A549 (cell line): ENCODE measurements around the gene EDN3. TPM values are rescaled to one million over a fixed set of nuclear protein-coding genes. Genes with fewer than 3 reads are reported as not detected.

ENCODE experiments used
- ATAC-seq, 2 experiments: fragments of 200-7000 bp in 1 of 2; fragments of >200 bp in 1 of 2; cut with Nextera tagmentation in 1 of 2; cut with Tn5 transposase in 1 of 2; 3 replicates each; pipeline versions ENCODE4 v1.8.0 to v1.9.1; 2018 to 2020; ENCODE audit warnings: mild to moderate bottlenecking in 1 of 2, moderate library complexity in 1 of 2
- CTCF ChIA-PET: fragments of 300-600 bp; sonication (Branson Sonifier 250); formaldehyde crosslinking; extraction: SDS; loops from one replicate; lab custom pipeline; 2021; ENCODE audit warnings: antibody characterized with exemption, inconsistent platforms; lab: Yijun Ruan, JAX
- POLR2A ChIA-PET: fragments of 350-600 bp; formaldehyde crosslinking; extraction: SDS; loops from one replicate; lab custom pipeline; 2021; ENCODE audit warnings: antibody characterized with exemption, inconsistent platforms; lab: Yijun Ruan, JAX
- DNase-seq, 2 experiments: peaks; one replicate each; pipeline versions ENCODE4 v3.0.0 to v3.0.0-alpha.2; 2011 to 2016; ENCODE audit warnings: low read depth in 1 of 2, low spot score in 1 of 2
- FAIRE-seq: peaks from 2 replicates; lab custom pipeline; 2011; peaks lifted over from hg19 to GRCh38; lab: Jason Lieb, UNC
- H3K27ac ChIP-seq, 2 experiments: fragments of >200 bp; sonication (Bioruptor Twin); formaldehyde crosslinking; 3 replicates each; pipeline ENCODE4 v1.5.1; 2016 to 2017
- H3K4me1 ChIP-seq: fragments of >200 bp; sonication (Bioruptor Twin); formaldehyde crosslinking; 3 replicates; pipeline ENCODE4 v1.6.1; 2016
- H3K4me2 ChIP-seq: fragments of >200 bp; sonication (Bioruptor Twin); formaldehyde crosslinking; 3 replicates; pipeline ENCODE4 v1.6.1; 2016
- H3K4me3 ChIP-seq: fragments of >200 bp; sonication (Bioruptor Twin); formaldehyde crosslinking; 3 replicates; pipeline ENCODE4 v1.5.1; 2016
- H3K9me3 ChIP-seq: fragments of >200 bp; sonication (Bioruptor Twin); formaldehyde crosslinking; 3 replicates; pipeline ENCODE4 v1.6.1; 2016
- BHLHE40 ChIP-seq: IDR thresholded peaks from 2 replicates; pipeline ENCODE4 v1.6.1; 2012; ENCODE audit warnings: low read depth, low read length, inconsistent platforms
- EHF ChIP-seq: fragments of 250-450 bp; sonication (Bioruptor Pico); IDR thresholded peaks from 2 replicates; pipeline ENCODE4 v1.5.0; 2020; ENCODE audit warnings: mild to moderate bottlenecking
- ESRRA ChIP-seq: fragments of 150-350 bp; IDR thresholded peaks from 2 replicates; pipeline ENCODE4 v1.6.1; 2014; ENCODE audit warnings: mild to moderate bottlenecking, low read length, borderline replicate concordance
- HDAC2 ChIP-seq: fragments of 200-600 bp; sonication (generic); IDR thresholded peaks from 2 replicates; pipeline ENCODE4 v1.6.1; 2016
- HOXB5 ChIP-seq: fragments of 250-450 bp; sonication (Bioruptor Pico); IDR thresholded peaks from 2 replicates; pipeline ENCODE4 v1.5.0; 2020; ENCODE audit warnings: mild to moderate bottlenecking, moderate library complexity
- NR3C1 ChIP-seq: fragments of >200 bp; sonication (Bioruptor Twin); formaldehyde crosslinking; IDR thresholded peaks from 3 replicates; pipeline ENCODE4 v1.6.1; 2017
- POLR2A ChIP-seq: IDR thresholded peaks from 2 replicates; pipeline ENCODE4 v1.6.1; 2012; ENCODE audit warnings: mild to moderate bottlenecking, low read length
- RAD21 ChIP-seq, 2 experiments: fragments of >200 bp in 1 of 2; sonication (Bioruptor Twin) in 1 of 2; formaldehyde crosslinking in 1 of 2; IDR thresholded peaks in 1 of 2; conservative IDR thresholded peaks in 1 of 2; 2 replicates in 1 of 2; 3 replicates in 1 of 2; pipeline ENCODE4 v1.6.1; 2012 to 2018; ENCODE audit warnings: inconsistent platforms in 1 of 2
- RNF2 ChIP-seq: fragments of 200-600 bp; sonication (generic); IDR thresholded peaks from 2 replicates; pipeline ENCODE4 v1.6.1; 2016; ENCODE audit warnings: low read depth, mild to moderate bottlenecking, antibody characterized with exemption, moderate library complexity, borderline replicate concordance
- SMC3 ChIP-seq: fragments of >200 bp; sonication (Bioruptor Twin); formaldehyde crosslinking; IDR thresholded peaks from 3 replicates; pipeline ENCODE4 v1.6.1; 2018; ENCODE audit warnings: inconsistent platforms
- SREBF2 ChIP-seq: fragments of 450-650 bp; IDR thresholded peaks from 2 replicates; pipeline ENCODE4 v1.6.1; 2014; ENCODE audit warnings: mild to moderate bottlenecking, moderate library complexity
- ZC3H11A ChIP-seq: fragments of 450-650 bp; IDR thresholded peaks from 2 replicates; pipeline ENCODE4 v1.6.1; 2014; ENCODE audit warnings: antibody characterized with exemption, mild to moderate bottlenecking
- ZNF302 ChIP-seq: fragments of 250-450 bp; sonication (Bioruptor Pico); IDR thresholded peaks from 2 replicates; pipeline ENCODE4 v1.9.0; 2021; ENCODE audit warnings: inconsistent platforms, mild to moderate bottlenecking, moderate library complexity
- WGBS: methylation state at CpG from one replicate; pipeline ENCODE4 v1.1.6; 2017; ENCODE audit errors: missing lambda C conversion rate; 5-methylcytosine and 5-hydroxymethylcytosine counted together
- polyA plus RNA-seq, 4 experiments: library from polyadenylated mRNA; depleted of rRNA in 3 of 4; stranded (reverse); fragments of >200 nt; fragmentation: RNase III in 1 of 4; extraction: RNeasy Plus Mini Kit Qiagen cat#74134 plus additional on column Dnase treatment in 1 of 4; gene quantifications; 2 replicates in 3 of 4; 3 replicates in 1 of 4; pipeline ENCODE4 v1.2.3, GENCODE V29; 2011 to 2017
- TF ChIP-seq, protein P1 (sequence below): fragments of 250-450 bp; sonication (Bioruptor Pico); IDR thresholded peaks from 2 replicates; pipeline ENCODE4 v1.5.0; 2021; ENCODE audit warnings: mild to moderate bottlenecking, moderate library complexity, borderline replicate concordance
- TF ChIP-seq, protein P2 (sequence below): IDR thresholded peaks from 2 replicates; pipeline ENCODE4 v1.6.1; 2012; ENCODE audit warnings: low read depth, borderline replicate concordance
- TF ChIP-seq, protein P3 (sequence below): IDR thresholded peaks from 2 replicates; pipeline ENCODE4 v1.6.1; 2012
- TF ChIP-seq, protein P4 (sequence below): fragments of >200 bp; sonication (Bioruptor Twin); formaldehyde crosslinking; IDR thresholded peaks from 3 replicates; pipeline ENCODE4 v1.6.1; 2016
- TF ChIP-seq, protein P5 (sequence below): fragments of 450-650 bp; IDR thresholded peaks from 2 replicates; pipeline ENCODE4 v1.6.1; 2014; ENCODE audit warnings: antibody characterized with exemption
- TF ChIP-seq, protein P6 (sequence below): fragments of 150-350 bp; IDR thresholded peaks from 2 replicates; pipeline ENCODE4 v1.6.1; 2014; ENCODE audit warnings: low read depth, mild to moderate bottlenecking, low read length

Gene EDN3
- polyA plus RNA-seq, 2 of the 4 experiments (the other 2 are of a cell fraction) = 0.13 to 0.54 TPM

DNA sequence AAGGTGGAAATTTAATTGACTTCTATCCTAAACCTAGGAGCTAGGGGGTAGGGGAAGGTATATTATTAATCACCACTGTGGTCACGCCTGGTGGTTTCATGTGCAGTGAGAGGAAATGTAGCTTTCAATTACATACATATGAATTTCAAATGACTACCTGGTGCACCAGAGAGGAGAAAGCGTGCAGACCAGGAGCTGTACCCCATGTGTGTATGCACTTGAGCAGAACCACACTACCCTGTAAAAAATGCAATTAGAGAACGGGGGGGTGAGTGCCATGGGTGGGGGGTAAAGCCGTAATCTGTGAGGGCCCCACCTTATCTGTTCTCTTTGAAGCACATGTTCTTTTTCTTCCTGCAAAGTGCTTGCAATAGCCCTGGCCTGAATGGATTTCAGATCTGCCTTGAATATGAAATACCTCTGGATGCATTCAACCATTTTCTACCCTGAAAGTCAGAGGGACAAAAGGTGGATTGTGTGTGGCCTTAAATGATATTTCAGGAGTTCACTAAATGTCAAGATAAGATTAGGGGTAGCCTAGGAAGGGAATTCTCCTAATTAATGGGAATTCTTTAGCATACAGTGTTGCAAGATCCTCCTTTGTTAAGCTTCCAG lies 30.9 kb upstream of the EDN3 start (continued):
- TF ChIP-seq, protein P1, sequence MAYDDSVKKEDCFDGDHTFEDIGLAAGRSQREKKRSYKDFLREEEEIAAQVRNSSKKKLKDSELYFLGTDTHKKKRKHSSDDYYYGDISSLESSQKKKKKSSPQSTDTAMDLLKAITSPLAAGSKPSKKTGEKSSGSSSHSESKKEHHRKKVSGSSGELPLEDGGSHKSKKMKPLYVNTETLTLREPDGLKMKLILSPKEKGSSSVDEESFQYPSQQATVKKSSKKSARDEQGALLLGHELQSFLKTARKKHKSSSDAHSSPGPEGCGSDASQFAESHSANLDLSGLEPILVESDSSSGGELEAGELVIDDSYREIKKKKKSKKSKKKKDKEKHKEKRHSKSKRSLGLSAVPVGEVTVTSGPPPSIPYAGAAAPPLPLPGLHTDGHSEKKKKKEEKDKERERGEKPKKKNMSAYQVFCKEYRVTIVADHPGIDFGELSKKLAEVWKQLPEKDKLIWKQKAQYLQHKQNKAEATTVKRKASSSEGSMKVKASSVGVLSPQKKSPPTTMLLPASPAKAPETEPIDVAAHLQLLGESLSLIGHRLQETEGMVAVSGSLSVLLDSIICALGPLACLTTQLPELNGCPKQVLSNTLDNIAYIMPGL (CRISPR knock-in tag) = no peak
- no peak for TF ChIP-seq RNF2

DNA sequence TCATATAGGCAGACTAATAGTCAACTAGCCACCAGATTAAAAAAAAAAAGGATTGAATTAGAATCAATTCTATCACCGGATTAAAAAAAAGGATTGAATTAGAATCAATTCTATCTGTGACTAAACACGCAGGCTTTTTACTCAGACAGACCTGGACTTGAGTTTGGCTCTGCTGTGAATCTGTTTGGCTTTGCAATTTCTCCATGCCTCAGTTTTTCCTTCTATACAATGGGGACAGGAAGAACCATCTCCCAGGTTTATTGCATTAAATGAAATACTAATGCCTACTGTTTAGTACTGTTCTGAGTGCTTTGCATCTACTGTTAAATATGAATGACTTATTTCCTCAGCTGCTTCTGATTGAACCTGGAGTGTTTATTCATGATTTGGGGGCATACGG lies 30.0 kb upstream of the EDN3 start:
- no peak overlapping the region for H3K4me3 ChIP-seq
- TF ChIP-seq HDAC2 (no peak), RAD21 (conservative IDR thresholded peaks at IDR 0.05 in 1 of 2, IDR thresholded peaks at IDR 0.05 in 1 of 2) (no peak), SREBF2 (no peak)
- TF ChIP-seq, protein P2, sequence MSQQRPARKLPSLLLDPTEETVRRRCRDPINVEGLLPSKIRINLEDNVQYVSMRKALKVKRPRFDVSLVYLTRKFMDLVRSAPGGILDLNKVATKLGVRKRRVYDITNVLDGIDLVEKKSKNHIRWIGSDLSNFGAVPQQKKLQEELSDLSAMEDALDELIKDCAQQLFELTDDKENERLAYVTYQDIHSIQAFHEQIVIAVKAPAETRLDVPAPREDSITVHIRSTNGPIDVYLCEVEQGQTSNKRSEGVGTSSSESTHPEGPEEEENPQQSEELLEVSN = no peak
- TF ChIP-seq, protein P3, sequence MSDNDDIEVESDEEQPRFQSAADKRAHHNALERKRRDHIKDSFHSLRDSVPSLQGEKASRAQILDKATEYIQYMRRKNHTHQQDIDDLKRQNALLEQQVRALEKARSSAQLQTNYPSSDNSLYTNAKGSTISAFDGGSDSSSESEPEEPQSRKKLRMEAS = no peak
- TF ChIP-seq, protein P1 (CRISPR knock-in tag) = no peak
- no peaks in the 10 kb centered on the region for H3K4me1 ChIP-seq
- ATAC-seq (no peak), FAIRE-seq (no peak), DNase-seq (no peak)
- WGBS = 53% methylated on average over 3 of the region's 3 CpGs
- ChIA-PET CTCF (interaction anchor here (1.0 to 1.1 kb wide), 3 partner anchors 27 to 134 kb away, joined by 3 to 4 read pairs (median 3); no protein-coding TSS in a partner anchor), POLR2A (no interaction called here)
- H3K27ac ChIP-seq = no peak overlapping the region
- H3K9me3 ChIP-seq = no peaks in the 10 kb centered on the region
- no peak overlapping the region for H3K4me2 ChIP-seq

DNA sequence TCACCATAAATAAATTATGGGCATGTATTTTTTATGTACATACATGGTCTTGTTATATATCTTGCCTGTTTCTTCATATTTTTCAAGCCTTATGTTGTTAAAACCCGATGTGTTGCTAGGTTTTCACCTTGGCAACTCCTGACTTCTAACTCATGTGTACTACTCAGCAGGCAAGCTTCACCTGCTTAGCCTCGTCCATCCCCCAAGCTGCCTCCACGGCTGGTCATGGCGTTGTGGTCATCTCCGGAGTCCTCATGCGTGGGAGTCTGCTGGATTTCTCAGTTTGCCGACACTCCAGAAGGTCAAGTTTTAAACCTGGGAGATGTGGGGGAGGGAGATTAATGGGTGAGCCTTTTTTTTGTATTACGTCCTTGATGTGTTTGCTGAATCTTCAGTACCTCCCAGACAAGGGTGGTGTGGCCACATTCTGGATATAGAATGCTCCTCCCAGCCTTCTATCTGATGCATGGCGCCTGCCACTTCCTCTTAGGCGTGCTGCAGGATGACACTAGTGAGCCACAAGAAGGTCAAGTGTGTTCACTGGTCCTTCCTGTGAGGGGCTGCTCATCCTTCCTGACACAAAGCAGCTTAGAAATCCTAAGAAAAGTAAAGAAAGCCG lies 26.6 kb upstream of the EDN3 start:
- Histone ChIP-seq H3K4me2 (no peak overlapping the region), H3K4me1 (no peaks in the 10 kb centered on the region), H3K9me3 (no peaks in the 10 kb centered on the region), H3K27ac (no peak overlapping the region), H3K4me3 (no peak overlapping the region)
- FAIRE-seq = no peak
- DNase-seq = no peak
- ATAC-seq = no peak
- ChIA-PET CTCF (interaction anchor here (0.6 to 1.4 kb wide), 2 partner anchors 10 kb away, joined by 3 to 4 read pairs; no protein-coding TSS in a partner anchor), POLR2A (no interaction called here)
- 35% methylated on average over 11 of the region's 11 CpGs for WGBS
- TF ChIP-seq, protein P4, sequence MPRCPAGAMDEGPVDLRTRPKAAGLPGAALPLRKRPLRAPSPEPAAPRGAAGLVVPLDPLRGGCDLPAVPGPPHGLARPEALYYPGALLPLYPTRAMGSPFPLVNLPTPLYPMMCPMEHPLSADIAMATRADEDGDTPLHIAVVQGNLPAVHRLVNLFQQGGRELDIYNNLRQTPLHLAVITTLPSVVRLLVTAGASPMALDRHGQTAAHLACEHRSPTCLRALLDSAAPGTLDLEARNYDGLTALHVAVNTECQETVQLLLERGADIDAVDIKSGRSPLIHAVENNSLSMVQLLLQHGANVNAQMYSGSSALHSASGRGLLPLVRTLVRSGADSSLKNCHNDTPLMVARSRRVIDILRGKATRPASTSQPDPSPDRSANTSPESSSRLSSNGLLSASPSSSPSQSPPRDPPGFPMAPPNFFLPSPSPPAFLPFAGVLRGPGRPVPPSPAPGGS = no peak
- TF ChIP-seq, protein P1 (CRISPR knock-in tag) = no peak
- TF ChIP-seq ESRRA = no peak
- TF ChIP-seq, protein P5, sequence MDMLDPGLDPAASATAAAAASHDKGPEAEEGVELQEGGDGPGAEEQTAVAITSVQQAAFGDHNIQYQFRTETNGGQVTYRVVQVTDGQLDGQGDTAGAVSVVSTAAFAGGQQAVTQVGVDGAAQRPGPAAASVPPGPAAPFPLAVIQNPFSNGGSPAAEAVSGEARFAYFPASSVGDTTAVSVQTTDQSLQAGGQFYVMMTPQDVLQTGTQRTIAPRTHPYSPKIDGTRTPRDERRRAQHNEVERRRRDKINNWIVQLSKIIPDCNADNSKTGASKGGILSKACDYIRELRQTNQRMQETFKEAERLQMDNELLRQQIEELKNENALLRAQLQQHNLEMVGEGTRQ = no peak
- no peak for TF ChIP-seq EHF
- no peak for TF ChIP-seq RNF2
- TF ChIP-seq NR3C1 = no peak
- TF ChIP-seq ZNF302 = no peak
- TF ChIP-seq SMC3 = no peak
- TF ChIP-seq, protein P6, sequence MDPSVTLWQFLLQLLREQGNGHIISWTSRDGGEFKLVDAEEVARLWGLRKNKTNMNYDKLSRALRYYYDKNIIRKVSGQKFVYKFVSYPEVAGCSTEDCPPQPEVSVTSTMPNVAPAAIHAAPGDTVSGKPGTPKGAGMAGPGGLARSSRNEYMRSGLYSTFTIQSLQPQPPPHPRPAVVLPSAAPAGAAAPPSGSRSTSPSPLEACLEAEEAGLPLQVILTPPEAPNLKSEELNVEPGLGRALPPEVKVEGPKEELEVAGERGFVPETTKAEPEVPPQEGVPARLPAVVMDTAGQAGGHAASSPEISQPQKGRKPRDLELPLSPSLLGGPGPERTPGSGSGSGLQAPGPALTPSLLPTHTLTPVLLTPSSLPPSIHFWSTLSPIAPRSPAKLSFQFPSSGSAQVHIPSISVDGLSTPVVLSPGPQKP = no peak
- TF ChIP-seq BHLHE40 = no peak
- TF ChIP-seq ZC3H11A = no peak
- no peak for TF ChIP-seq POLR2A
- TF ChIP-seq HOXB5 (CRISPR knock-in tag) = no peak
- TF ChIP-seq, all 56 proteins: peak for 0
